Measurements from ENCODE around the gene GSTM4. TPM values are rescaled to one million over a fixed set of nuclear protein-coding genes. Genes with fewer than 3 reads are reported as not detected.

GSTM4 gene
- total and polyA plus RNA-seq, 2 of the 8 experiments (the other 6 are each of a cell fraction or from before 2014, with no cell fraction given): 11.3 to 31.4 TPM

GRCh38 chr1:109644670-109645069, 11.2 kb upstream of the GSTM4 start:
- Histone ChIP-seq H2BK20ac (ENCODE audit: low read length) (no peak overlapping the region), H3K79me1 (ENCODE audit: low read depth, low read length) (no peaks in the 10 kb centered on the region), H3K4ac (replicated peaks; ENCODE audit: insufficient read length, low read depth, low read length) (no peak overlapping the region), H3K4me3 (ENCODE audit: extremely low read depth in 1 of 4, insufficient read depth in 2 of 4, low read depth in 3 of 4, low read length in 4 of 4) (no peak overlapping the region), H4K5ac (ENCODE audit: insufficient read length, low read depth, low read length) (no peak overlapping the region), H3K36me3 (ENCODE audit: control insufficient read depth in 2 of 4, insufficient read depth in 4 of 4, low read length in 3 of 4) (no peaks in the 10 kb centered on the region), H3K56ac (replicated peaks; ENCODE audit: insufficient read length, low read depth, low read length) (no peak overlapping the region), H3K23ac (ENCODE audit: insufficient read length) (no peak overlapping the region), H2BK120ac (replicated peaks; ENCODE audit: low read depth, low read length) (no peak overlapping the region), H3K79me2 (ENCODE audit: control insufficient read depth in 1 of 2, insufficient read depth in 2 of 2, low read length in 2 of 2) (no peaks in the 10 kb centered on the region), H3K4me2 (ENCODE audit: insufficient read depth in 1 of 2, low read depth in 2 of 2, low read length in 2 of 2) (no peak overlapping the region), H3K4me1 (replicated peaks in 1 of 4; ENCODE audit: control insufficient read depth in 3 of 4, insufficient read depth in 4 of 4, low read length in 3 of 4) (no peaks in the 10 kb centered on the region; a peak in 1 of 7 replicates), H3K9me3 (ENCODE audit: insufficient read depth in 2 of 2, low read depth in 1 of 2, low read length in 1 of 2) (no peaks in the 10 kb centered on the region), H2BK12ac (ENCODE audit: low read depth, low read length) (no peak overlapping the region), H4K20me1 (replicated peaks in 1 of 2; ENCODE audit: control insufficient read depth in 1 of 2, insufficient read depth in 2 of 2, low read length in 2 of 2) (no peaks in the 10 kb centered on the region), H4K91ac (replicated peaks; ENCODE audit: insufficient read length, low read length) (no peak overlapping the region), H2BK15ac (ENCODE audit: low read length) (no peak overlapping the region), H3K27me3 (replicated peaks in 1 of 4; ENCODE audit: control insufficient read depth in 3 of 4, extremely low read depth in 1 of 4, insufficient read depth in 3 of 4, low read length in 3 of 4) (no peaks in the 10 kb centered on the region; a peak in 2 of 7 replicates), H3K9ac (replicated peaks in 1 of 4; ENCODE audit: extremely low read depth in 1 of 4, low read depth in 3 of 4, low read length in 3 of 4) (no peak overlapping the region), H4K8ac (ENCODE audit: extremely low read depth, insufficient read depth, low read length) (no peak overlapping the region), H2AK5ac (ENCODE audit: low read depth, low read length) (no peak overlapping the region), H3K18ac (ENCODE audit: extremely low read depth, low read length) (no peak overlapping the region), H2AFZ (ENCODE audit: low read length) (no peak overlapping the region), H3K27ac (ENCODE audit: low read depth, low read length) (no peak overlapping the region), H2BK5ac (ENCODE audit: low read depth, low read length) (no peak overlapping the region), H3K23me2 (ENCODE audit: low read depth, low read length) (no peaks in the 10 kb centered on the region), H3K14ac (ENCODE audit: insufficient read length) (no peak overlapping the region)
- ChIA-PET CTCF (ENCODE audit: partially characterized antibody) (interaction anchor here (0.6 to 10.7 kb wide), 8 partner anchors 9 to 148 kb away, joined by 3 to 293 read pairs (median 6); partner anchors contain the start of genes EPS8L3 and GSTM4), POLR2A (ENCODE audit: partially characterized antibody) (interaction anchor here (1.0 kb wide), 1 partner anchor 8 kb away, joined by 4 read pairs; no protein-coding TSS in a partner anchor)
- TF ChIP-seq RFX5 (IDR thresholded peaks at IDR 0.05; ENCODE audit: borderline replicate concordance, low read depth, low read length) (no peak), POU5F1 (IDR thresholded peaks at IDR 0.05; ENCODE audit: low read depth, low read length) (no peak), CREB1 (IDR thresholded peaks at IDR 0.05) (no peak), SIN3A (conservative IDR thresholded peaks at IDR 0.05 in 1 of 2, IDR thresholded peaks at IDR 0.05 in 1 of 2; ENCODE audit: low read depth in 1 of 2, low read length in 2 of 2) (no peak), SAP30 (IDR thresholded peaks at IDR 0.05; ENCODE audit: insufficient read depth, insufficient replicate concordance, low read length) (no peak)
- DNase-seq (ENCODE audit: low read depth in 1 of 2, low spot score in 2 of 2) (no peak), FAIRE-seq (no peak)
- WGBS, 2 experiments (ENCODE audit: extremely low coverage in 1 of 2, insufficient coverage in 1 of 2, insufficient read length in 1 of 2, insufficient replicate concordance in 2 of 2, low coverage in 1 of 2, low lambda C conversion rate in 2 of 2, missing lambda C conversion rate in 1 of 2): 89% methylated on average over 10 of the region's 10 CpGs; no CpG with 5 or more reads in 1 of the 2 experiments
